GM21526 (cell line): ENCODE data around the gene SLC28A2.
A peak's percentile ranks its signal among the peaks of the same experiment; 100 is the strongest.
"Not testable (repeated sequence)": the region's sequence is repeated elsewhere in the genome, so short reads cannot be mapped to it uniquely, and the experiment has no call there.

Experiments used
- ATAC-seq: cut with Tn5 transposase; IDR thresholded peaks from one replicate; pipeline ENCODE4 v1.9.1; 2021; ENCODE audit warnings: moderate library complexity; ENCODE audit not compliant: unreplicated experiment, low FRiP score

The SLC28A2 gene

GRCh38 chr15:45262906-45263461 is 10.9 kb downstream of the SLC28A2 start:
- no peak for ATAC-seq

DNA sequence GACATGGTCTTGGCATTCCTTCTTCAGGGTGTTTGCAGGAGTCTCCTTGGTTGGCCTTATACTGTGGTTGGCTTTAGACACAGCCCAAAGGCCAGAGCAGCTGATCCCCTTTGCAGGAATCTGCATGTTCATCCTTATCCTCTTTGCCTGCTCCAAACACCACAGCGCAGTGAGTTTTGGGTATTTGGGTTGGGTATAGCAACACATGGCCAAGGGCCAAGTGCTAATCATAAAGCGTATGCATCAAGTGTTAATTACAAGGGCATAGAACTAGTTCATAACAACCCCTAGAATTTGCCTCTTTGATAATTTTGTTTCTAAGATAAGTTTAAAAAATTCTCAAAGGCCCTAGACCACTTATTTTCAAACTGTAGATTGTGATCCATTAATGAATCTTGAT is 11.8 kb downstream of the SLC28A2 start:
- ATAC-seq = no peak

GRCh38 chr15:45265506-45265905 is 13.5 kb downstream of the SLC28A2 start:
- ATAC-seq = no peak

GRCh38 chr15:45268135-45268534 is 16.1 kb downstream of the SLC28A2 start:
- no peak for ATAC-seq

DNA sequence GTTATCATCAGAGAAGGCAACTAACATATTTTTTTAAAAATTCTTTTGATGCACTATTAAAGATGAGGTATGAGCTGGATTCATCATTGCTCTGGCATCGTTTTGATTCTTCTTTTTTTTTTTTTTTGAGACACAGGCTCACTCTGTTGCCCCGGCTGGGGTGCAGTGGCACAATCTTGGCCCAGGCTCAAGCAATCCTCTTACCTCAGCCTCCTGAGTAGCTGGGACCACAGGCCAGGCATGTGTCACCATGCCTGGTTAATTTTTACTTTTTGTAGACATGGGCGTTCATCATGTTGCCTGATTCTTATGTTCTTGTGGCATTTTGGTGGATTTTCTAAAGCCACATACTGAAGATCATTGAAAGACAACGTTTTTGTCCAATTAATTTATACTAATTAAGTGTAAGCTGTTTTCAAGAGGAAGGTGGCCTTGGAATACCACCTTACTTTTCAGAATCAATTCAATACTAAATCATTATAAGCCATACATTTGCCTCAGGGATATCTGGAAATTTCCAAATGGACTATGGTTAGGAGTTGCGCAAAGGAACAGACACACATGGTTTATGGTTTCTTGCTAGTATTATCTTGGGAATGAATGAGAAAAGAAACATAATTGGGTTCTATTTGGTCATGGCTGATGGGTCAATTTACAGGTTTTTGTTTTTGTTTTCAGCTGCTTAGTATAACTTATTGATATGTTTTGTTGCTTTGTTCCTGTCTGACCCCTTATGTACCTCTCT is 22.8 kb downstream of the SLC28A2 start:
- no peak for ATAC-seq

DNA sequence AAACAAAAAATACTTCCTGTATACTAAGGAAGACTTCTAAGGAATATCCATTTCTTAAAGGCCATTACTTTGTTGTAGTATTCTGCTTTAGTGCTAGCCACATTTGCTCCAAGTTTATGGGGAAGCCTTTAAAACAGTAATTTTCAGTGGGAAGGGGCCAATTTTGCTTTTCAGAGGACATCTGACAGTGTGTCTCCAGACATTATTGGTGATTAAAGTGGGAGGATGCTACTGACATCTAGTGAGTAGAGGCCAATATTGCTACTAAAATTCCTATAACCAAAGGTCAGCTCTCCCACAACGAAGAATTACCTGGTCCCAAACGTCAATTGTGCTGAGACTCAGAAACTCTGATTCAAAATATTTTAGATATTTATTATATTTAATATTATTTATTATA is 24.8 kb downstream of the SLC28A2 start:
- no peak for ATAC-seq

- peak; percentile 98 for ATAC-seq
Observed at GRCh38 chr15:45279024-45279698, 27.1 kb downstream of the SLC28A2 start.

DNA sequence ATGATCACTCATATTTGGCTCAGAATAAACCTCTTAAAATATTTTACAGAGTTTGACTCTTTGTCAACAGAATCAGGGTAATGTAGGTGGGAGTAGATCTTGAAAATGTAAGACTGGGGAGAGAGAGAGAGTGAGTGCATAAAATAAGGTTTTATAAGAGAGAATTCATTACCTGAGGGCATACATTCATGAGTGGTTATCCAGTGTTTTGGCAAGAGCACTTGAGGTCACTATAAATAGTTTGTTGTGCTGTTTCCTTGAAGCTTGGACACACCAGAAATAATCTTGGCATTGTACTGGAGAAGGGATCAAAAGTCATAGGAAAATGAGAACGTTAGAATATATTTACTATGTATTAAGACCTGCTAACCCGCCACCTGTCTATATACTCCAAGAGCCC is 33.4 kb downstream of the SLC28A2 start:
- ATAC-seq = no peak

GRCh38 chr15:45287390-45287956 is 35.4 kb downstream of the SLC28A2 start:
- ATAC-seq = no peak

DNA sequence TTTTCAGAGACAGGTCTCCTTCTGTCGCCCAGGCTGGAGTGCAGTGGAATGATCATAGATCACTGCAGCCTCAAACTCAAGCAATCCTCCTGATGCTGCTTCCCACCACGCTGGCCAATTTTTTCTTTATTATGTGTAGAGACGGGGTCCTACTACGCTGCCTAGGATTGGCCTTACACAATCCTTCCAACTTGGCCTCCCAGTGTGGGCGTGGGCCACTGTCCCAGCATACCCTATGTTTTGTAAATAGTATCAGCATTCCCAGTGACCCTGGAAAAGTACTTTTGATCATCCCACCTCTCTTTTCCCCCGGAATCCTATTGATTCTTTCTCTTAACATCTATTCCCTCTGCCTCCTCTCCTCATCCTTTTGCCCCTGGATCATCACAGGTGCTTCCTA is 36.9 kb downstream of the SLC28A2 start:
- ATAC-seq = no peak

GRCh38 chr15:45291822-45292582 is 40.0 kb downstream of the SLC28A2 start:
- ATAC-seq = no peak

- ATAC-seq = not testable (repeated sequence)
Observed at GRCh38 chr15:45293326-45293725, 41.3 kb downstream of the SLC28A2 start.

DNA sequence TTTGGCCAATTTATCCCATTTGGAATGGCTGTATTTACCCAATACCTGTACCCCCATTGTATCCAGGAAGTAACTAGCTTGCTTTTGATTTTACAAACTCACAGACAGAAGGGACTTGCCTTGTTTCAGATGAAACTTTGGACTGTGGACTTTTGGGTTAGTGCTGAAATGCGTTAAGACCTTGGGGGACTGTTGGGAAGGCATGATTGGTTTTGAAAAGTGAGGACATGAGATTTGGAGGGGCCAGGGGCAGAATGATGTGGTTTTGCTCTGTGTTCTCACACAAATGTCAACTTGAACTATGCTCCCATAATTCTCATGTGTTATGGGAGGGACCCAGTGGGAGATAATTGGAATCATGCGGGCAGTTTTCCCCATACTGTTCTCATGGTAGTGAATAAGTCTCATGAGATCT is 46.9 kb downstream of the SLC28A2 start:
- not testable (repeated sequence) for ATAC-seq

DNA sequence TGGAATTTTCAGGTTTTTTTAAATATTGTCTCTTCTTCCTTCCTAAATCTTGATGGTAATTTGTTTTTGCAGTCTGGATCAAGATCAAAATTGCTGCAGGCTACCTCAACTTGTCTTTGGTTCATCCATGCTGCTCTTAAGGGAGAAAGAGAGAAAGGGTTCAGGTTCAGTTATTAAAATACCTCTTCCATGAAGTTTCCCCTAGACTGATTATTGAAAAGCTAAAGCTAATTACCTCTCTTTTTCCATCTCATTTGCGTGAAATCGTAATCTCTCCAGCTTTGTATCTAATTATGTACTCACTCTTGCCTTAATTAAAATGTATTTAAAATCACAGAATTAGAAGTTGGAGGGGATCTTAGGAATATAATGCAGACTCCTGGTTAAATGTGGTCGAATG is 52.7 kb downstream of the SLC28A2 start:
- no peak for ATAC-seq

- ATAC-seq = no peak
Observed at GRCh38 chr15:45306105-45306504, 54.1 kb downstream of the SLC28A2 start.

- ATAC-seq = no peak
Observed at GRCh38 chr15:45307230-45307924, 55.3 kb downstream of the SLC28A2 start.

- not testable (repeated sequence) for ATAC-seq
Observed at GRCh38 chr15:45314117-45314516, 62.1 kb downstream of the SLC28A2 start.

DNA sequence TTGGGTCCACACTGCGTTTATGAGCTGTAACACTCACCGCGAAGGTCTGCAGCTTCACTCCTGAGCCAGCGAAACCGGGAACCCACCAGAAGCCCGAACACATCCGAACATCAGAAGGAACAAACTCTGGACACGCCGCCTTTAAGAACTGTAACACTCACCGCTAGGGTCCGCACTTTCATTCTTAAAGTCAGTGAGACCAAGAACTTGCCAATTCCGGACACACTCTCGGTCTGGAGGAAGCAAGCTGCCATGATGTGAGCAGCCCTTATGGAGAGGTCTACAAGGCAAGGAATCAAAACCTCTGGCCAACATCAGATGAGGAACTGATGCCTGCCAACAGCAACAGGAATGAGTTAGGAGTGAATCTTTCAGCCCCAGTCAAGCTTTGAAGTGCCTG is 62.9 kb downstream of the SLC28A2 start:
- no peak for ATAC-seq

DNA sequence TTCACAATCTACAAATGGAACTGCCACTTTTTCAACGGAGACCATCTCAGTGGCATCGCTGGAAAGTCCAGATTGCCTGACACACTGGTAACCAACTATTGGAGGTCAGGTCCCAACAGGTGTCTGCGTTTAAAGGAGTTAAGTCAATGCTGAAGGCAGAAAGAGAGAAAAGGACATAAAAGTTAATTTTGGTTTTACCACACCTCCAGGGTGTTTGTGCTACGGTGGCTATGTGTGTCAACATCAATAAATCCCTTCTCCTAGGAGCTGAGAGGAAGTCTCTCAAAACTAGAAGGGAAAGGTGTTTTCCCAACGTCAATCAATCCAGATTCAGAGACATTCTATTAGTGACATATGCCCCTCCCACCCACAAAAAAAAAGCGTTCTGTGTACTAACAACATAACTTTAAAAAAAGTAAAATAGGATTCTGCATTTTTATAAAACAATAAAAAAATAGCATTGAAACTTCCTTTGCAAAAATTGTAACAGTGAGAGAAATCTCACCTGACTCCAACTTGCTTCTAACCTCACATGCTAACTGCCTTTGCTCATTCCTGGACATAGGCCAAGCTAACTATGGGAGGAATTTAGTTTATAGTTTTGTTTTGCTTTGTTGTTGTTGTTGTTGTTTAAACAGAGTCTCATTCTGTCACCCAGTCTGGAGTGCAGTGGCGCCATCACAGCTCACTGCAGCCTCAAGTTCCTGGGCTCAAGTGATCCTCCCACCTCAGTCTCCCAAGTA is 67.6 kb downstream of the SLC28A2 start:
- ATAC-seq = no peak
